ENCODE results near the gene SLC25A48. TPM values are rescaled to one million over a fixed set of nuclear protein-coding genes. Genes with fewer than 3 reads are reported as not detected.
A peak's percentile ranks its signal among the peaks of the same experiment; 100 is the strongest.

Gene SLC25A48
- total RNA-seq, 1 experiment from 2014 or later = not detected

GRCh38 chr5:135887447-135887864 lies 53.0 kb downstream of the SLC25A48 start:
- no peaks in the 10 kb centered on the region for H3K9me3 ChIP-seq (ENCODE audit: control insufficient read depth, insufficient read depth, low read depth, low read length)
- CTCF ChIA-PET = no interaction called here
- no peak for TF ChIP-seq REST (IDR thresholded peaks at IDR 0.05; ENCODE audit: insufficient read depth in 1 of 2, low read depth in 2 of 2, low read length in 1 of 2)
- no peak for TF ChIP-seq TCF7L2 (IDR thresholded peaks at IDR 0.05; ENCODE audit: low read depth, low read length)
- peak; percentile 88 for TF ChIP-seq CTCF (IDR thresholded peaks at IDR 0.05)
- TF ChIP-seq SIN3A (IDR thresholded peaks at IDR 0.05; ENCODE audit: borderline replicate concordance, insufficient read depth, low read depth, low read length) = no peak
- H3K4me1 ChIP-seq (ENCODE audit: control insufficient read depth, insufficient read depth, low read length) = no peaks in the 10 kb centered on the region
- POLR2A ChIA-PET = no interaction called here
- no peak overlapping the region for H3K27ac ChIP-seq (ENCODE audit: low read length)
- intact Hi-C loops (cut with micrococcal nuclease; ENCODE audit: unreplicated experiment) = loop anchor here (2.0 to 10.0 kb wide), 4 partner anchors 175 to 887 kb away; no protein-coding TSS in a partner anchor
- H3K4me3 ChIP-seq (ENCODE audit: low read depth in 2 of 2, low read length in 2 of 2) = no peak overlapping the region
- H3K27me3 ChIP-seq (ENCODE audit: control insufficient read depth, insufficient read depth, low read length) = no peaks in the 10 kb centered on the region; the same call in 1 of the 2 replicates
- no TSS peak for BruUV-seq (replicated peaks)
- DNase-seq (ENCODE audit: low read depth, low spot score) (peak; percentile 50), ATAC-seq (peak; percentile 98)
- in situ Hi-C loops (cut with HindIII; ENCODE audit: low pct_unique_long_range_greater_than_20kb, low sequenced_read_pairs) = no loop called here
- H3K36me3 ChIP-seq (ENCODE audit: control insufficient read depth, insufficient read depth, low read length) = no peaks in the 10 kb centered on the region

- Histone ChIP-seq H3K27ac (ENCODE audit: low read length) (no peak overlapping the region), H3K4me3 (ENCODE audit: low read depth in 2 of 2, low read length in 2 of 2) (no peak overlapping the region), H3K27me3 (ENCODE audit: control insufficient read depth, insufficient read depth, low read length) (no peaks in the 10 kb centered on the region; the same call in 1 of the 2 replicates), H3K9me3 (ENCODE audit: control insufficient read depth, insufficient read depth, low read depth, low read length) (no peaks in the 10 kb centered on the region), H3K36me3 (ENCODE audit: control insufficient read depth, insufficient read depth, low read length) (no peaks in the 10 kb centered on the region), H3K4me1 (ENCODE audit: control insufficient read depth, insufficient read depth, low read length) (no peaks in the 10 kb centered on the region)
- in situ Hi-C loops (cut with HindIII; ENCODE audit: low pct_unique_long_range_greater_than_20kb, low sequenced_read_pairs) = no loop called here
- CTCF ChIA-PET = interaction anchor here (0.6 kb wide), 1 partner anchor 294 kb away, joined by 4 read pairs; no protein-coding TSS in a partner anchor
- ATAC-seq (peak; percentile 20; the same call in 1 of the 2 replicates), DNase-seq (ENCODE audit: low read depth, low spot score) (no peak)
- intact Hi-C loops (cut with micrococcal nuclease; ENCODE audit: unreplicated experiment) = loop anchor here (2.0 to 10.0 kb wide), 4 partner anchors 174 to 887 kb away; no protein-coding TSS in a partner anchor
- no peak for TF ChIP-seq TCF7L2 (IDR thresholded peaks at IDR 0.05; ENCODE audit: low read depth, low read length)
- TF ChIP-seq REST (IDR thresholded peaks at IDR 0.05; ENCODE audit: insufficient read depth in 1 of 2, low read depth in 2 of 2, low read length in 1 of 2) = no peak
- TF ChIP-seq CTCF (IDR thresholded peaks at IDR 0.05) = no peak
- TF ChIP-seq SIN3A (IDR thresholded peaks at IDR 0.05; ENCODE audit: borderline replicate concordance, insufficient read depth, low read depth, low read length) = no peak
- TF ChIP-seq POLR2AphosphoS5 (IDR thresholded peaks at IDR 0.05; ENCODE audit: low read depth, low read length) = no peak
- BruUV-seq (replicated peaks) = no TSS peak
- POLR2A ChIA-PET = no interaction called here
These were observed 53.6 kb downstream of the SLC25A48 start for GRCh38 chr5:135887881-135888614.
